Vagina (tissue), 2 donors: ENCODE results near the gene LDLRAD4.

Source experiments
- CTCF ChIP-seq, 3 experiments: fragments of 450-650 bp in 2 of 3; fragments of 200-600 bp in 1 of 3; sonication (generic) in 1 of 3; IDR thresholded peaks; one replicate each; pipeline ENCODE4 v1.5.1; 2017 to 2019; ENCODE audit warnings: antibody characterized with exemption in 3 of 3, mild to moderate bottlenecking in 2 of 3, moderate library complexity in 2 of 3
- POLR2A ChIP-seq, 2 donors: fragments of 450-650 bp; IDR thresholded peaks; one replicate each; pipeline ENCODE4 v1.6.1; 2017; ENCODE audit warnings: antibody characterized with exemption in 2 of 2, mild to moderate bottlenecking in 2 of 2, moderate library complexity in 2 of 2

DNA sequence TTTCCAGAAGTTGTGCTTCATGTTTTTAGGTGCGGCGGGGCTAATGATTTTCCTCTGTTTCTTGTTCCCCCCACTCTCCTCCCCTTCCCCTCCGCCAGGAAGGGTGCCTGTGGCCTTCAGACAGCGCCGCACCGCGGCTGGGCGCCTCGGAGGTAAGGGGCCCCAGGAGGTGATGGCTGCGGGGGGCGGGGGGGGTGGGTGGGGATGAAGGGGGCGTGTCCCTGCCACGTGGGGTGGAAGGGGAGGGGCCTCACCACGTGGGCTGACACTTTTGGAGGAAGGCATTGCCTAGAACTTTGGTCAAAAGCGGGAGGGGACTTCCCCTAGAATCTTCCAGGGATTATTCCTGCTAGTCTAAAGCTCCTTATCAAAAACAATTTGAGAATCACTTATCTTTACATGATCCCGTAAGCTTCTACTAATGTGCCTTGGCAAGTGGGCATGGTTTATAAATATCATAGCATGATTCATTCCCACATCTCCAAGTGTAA, 424.7 kb downstream of the LDLRAD4 start:
- TF ChIP-seq POLR2A (IDR thresholded peaks at IDR 0.05): no peak
- no peak for TF ChIP-seq CTCF (IDR thresholded peaks at IDR 0.05)
